PC-3 (cell line): ENCODE data around the gene MANF.

Source experiments
- EZH2 ChIP-seq: fragments of 300-600 bp; sonication (generic); IDR thresholded peaks from one replicate; pipeline ENCODE4 v1.6.1; 2017; ENCODE audit warnings: antibody characterized with exemption, mild to moderate bottlenecking, low read length; ENCODE audit not compliant: unreplicated experiment
- EZH2phosphoT487 ChIP-seq: fragments of 300-600 bp; sonication (generic); IDR thresholded peaks from 2 replicates; pipeline ENCODE4 v1.6.1; 2018; ENCODE audit warnings: mild to moderate bottlenecking, antibody characterized with exemption, low read length, borderline replicate concordance
- TF ChIP-seq, protein P1 (sequence below): fragments of 300-600 bp; sonication (generic); conservative IDR thresholded peaks from 2 replicates; pipeline ENCODE4 v1.5.1; 2017; ENCODE audit warnings: antibody characterized with exemption, low read depth, mild to moderate bottlenecking, low read length

DNA sequence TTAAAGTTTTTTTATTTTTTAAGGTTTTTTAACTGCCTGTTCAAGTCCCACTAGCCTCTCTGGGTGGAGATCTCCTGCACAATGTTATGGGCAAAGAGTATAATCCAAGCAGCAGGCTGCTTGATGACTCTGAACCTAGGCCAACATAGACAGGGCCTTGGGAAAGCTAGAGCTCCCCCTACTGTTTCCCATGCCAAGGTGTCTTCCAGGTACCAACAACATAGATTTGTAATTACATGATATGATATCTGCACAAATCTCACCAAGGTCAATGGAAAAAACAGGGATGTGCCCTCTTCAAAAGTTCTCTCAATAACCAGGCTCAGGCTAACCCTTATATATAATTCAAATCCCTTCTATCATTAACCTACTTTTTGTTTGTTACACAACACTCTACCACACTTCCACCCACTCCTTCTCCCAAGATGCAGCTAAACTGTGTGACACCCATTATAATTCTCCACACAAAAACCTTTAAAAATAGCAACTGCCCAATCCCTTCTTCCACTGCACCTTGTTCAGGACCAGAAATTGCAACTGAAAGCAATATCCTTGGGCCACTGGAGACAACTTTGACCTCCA, 49.7 kb downstream of the MANF start:
- TF ChIP-seq, protein P1, sequence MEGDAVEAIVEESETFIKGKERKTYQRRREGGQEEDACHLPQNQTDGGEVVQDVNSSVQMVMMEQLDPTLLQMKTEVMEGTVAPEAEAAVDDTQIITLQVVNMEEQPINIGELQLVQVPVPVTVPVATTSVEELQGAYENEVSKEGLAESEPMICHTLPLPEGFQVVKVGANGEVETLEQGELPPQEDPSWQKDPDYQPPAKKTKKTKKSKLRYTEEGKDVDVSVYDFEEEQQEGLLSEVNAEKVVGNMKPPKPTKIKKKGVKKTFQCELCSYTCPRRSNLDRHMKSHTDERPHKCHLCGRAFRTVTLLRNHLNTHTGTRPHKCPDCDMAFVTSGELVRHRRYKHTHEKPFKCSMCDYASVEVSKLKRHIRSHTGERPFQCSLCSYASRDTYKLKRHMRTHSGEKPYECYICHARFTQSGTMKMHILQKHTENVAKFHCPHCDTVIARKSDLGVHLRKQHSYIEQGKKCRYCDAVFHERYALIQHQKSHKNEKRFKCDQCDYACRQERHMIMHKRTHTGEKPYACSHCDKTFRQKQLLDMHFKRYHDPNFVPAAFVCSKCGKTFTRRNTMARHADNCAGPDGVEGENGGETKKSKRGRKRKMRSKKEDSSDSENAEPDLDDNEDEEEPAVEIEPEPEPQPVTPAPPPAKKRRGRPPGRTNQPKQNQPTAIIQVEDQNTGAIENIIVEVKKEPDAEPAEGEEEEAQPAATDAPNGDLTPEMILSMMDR: peak; percentile 91
- TF ChIP-seq EZH2: no peak
- no peak for TF ChIP-seq EZH2phosphoT487
